H1 (cell line): ENCODE results near the gene PA2G4. TPM values are rescaled to one million over a fixed set of nuclear protein-coding genes. Genes with fewer than 3 reads are reported as not detected.

Source experiments
- CTCF ChIA-PET: fragments of 300-600 bp; sonication (Branson Sonifier 250); formaldehyde crosslinking; loops from one replicate; lab custom pipeline; 2021; ENCODE audit not compliant: partially characterized antibody; lab: Charles Lee
- POLR2A ChIA-PET: fragments of 300-600 bp; sonication (Branson Sonifier 250); formaldehyde crosslinking; loops from one replicate; lab custom pipeline; 2021; ENCODE audit warnings: inconsistent platforms; ENCODE audit not compliant: partially characterized antibody; lab: Charles Lee
- DNase-seq, 2 experiments: peaks; one replicate each; pipeline versions ENCODE4 v3.0.0 to v3.0.0-alpha.2; 2010 to 2022; ENCODE audit warnings: low spot score in 2 of 2, low read depth in 1 of 2, mixed read lengths in 1 of 2
- FAIRE-seq: peaks from 2 replicates; lab custom pipeline; 2011; peaks lifted over from hg19 to GRCh38; lab: Jason Lieb, UNC
- H2AFZ ChIP-seq: 2 replicates; pipeline ENCODE4 v1.8.1; 2012; ENCODE audit warnings: low read length, inconsistent platforms
- H2AK5ac ChIP-seq: 2 replicates; pipeline ENCODE4 v1.6.1; 2013; ENCODE audit warnings: low read depth, low read length
- H2BK120ac ChIP-seq: replicated peaks from 2 replicates; pipeline ENCODE3; 2013; ENCODE audit warnings: low read depth, low read length, inconsistent platforms
- H2BK12ac ChIP-seq: 2 replicates; pipeline ENCODE4 v1.6.1; 2013; ENCODE audit warnings: low read depth, low read length
- H2BK15ac ChIP-seq: 2 replicates; pipeline ENCODE4 v1.6.1; 2013; ENCODE audit warnings: low read length
- H2BK20ac ChIP-seq: 2 replicates; pipeline ENCODE4 v1.6.1; 2013; ENCODE audit warnings: low read length
- H2BK5ac ChIP-seq: 2 replicates; pipeline ENCODE4 v1.6.1; 2013; ENCODE audit warnings: low read depth, low read length
- H3K14ac ChIP-seq: 2 replicates; pipeline ENCODE4 v1.6.1; 2013; ENCODE audit warnings: inconsistent platforms; ENCODE audit not compliant: insufficient read length
- H3K18ac ChIP-seq: 2 replicates; pipeline ENCODE4 v1.6.1; 2013; ENCODE audit warnings: low read length; ENCODE audit errors: extremely low read depth
- H3K23ac ChIP-seq: 2 replicates; pipeline ENCODE4 v1.6.1; 2013; ENCODE audit warnings: inconsistent platforms; ENCODE audit not compliant: insufficient read length
- H3K23me2 ChIP-seq: 2 replicates; pipeline ENCODE4 v1.6.1; 2013; ENCODE audit warnings: low read depth, low read length
- H3K27ac ChIP-seq: 2 replicates; pipeline ENCODE4 v1.6.1; 2011; ENCODE audit warnings: low read depth, low read length, inconsistent platforms
- H3K27me3 ChIP-seq, 4 experiments: replicated peaks in 1 of 4; 1 replicate in 1 of 4; 2 replicates in 3 of 4; pipeline versions ENCODE4 v1.6.1 to v1.8.1; 2011 to 2013; ENCODE audit warnings: low read length in 3 of 4, mild to moderate bottlenecking in 3 of 4, inconsistent platforms in 2 of 4, mixed read lengths in 2 of 4, moderate library complexity in 1 of 4; ENCODE audit not compliant: control insufficient read depth in 3 of 4, insufficient read depth in 3 of 4; ENCODE audit errors: extremely low read depth in 1 of 4
- H3K36me3 ChIP-seq, 4 experiments: 2 replicates each; pipeline versions ENCODE4 v1.6.1 to v1.8.1; 2011 to 2013; ENCODE audit warnings: mild to moderate bottlenecking in 4 of 4, low read length in 3 of 4, moderate library complexity in 2 of 4, control low read depth in 1 of 4, inconsistent platforms in 1 of 4; ENCODE audit not compliant: insufficient read depth in 4 of 4, control insufficient read depth in 2 of 4
- H3K4ac ChIP-seq: replicated peaks from 2 replicates; pipeline ENCODE3; 2013; ENCODE audit warnings: low read length, low read depth, mixed read lengths, inconsistent platforms; ENCODE audit not compliant: insufficient read length
- H3K4me1 ChIP-seq, 4 experiments: replicated peaks in 1 of 4; 1 replicate in 1 of 4; 2 replicates in 3 of 4; pipeline versions ENCODE4 v1.6.1 to v1.8.1; 2011 to 2013; ENCODE audit warnings: low read length in 3 of 4, inconsistent platforms in 2 of 4, mixed read lengths in 1 of 4; ENCODE audit not compliant: insufficient read depth in 4 of 4, control insufficient read depth in 3 of 4
- H3K4me2 ChIP-seq, 2 experiments: 2 replicates each; pipeline versions ENCODE4 v1.6.1 to v1.8.1; 2011 to 2013; ENCODE audit warnings: low read depth in 2 of 2, low read length in 2 of 2, control low read depth in 1 of 2, inconsistent platforms in 1 of 2, mild to moderate bottlenecking in 1 of 2; ENCODE audit not compliant: insufficient read depth in 1 of 2
- H3K4me3 ChIP-seq, 4 experiments: fragments of 200-600, 300-600 bp in 1 of 4; sonication (generic), shearing (Covaris generic), sonication (Bioruptor Twin) in 1 of 4; 2 replicates each; pipeline versions ENCODE4 v1.5.1 to v1.8.1; 2011 to 2016; ENCODE audit warnings: low read length in 4 of 4, low read depth in 3 of 4, control low read depth in 2 of 4, inconsistent platforms in 2 of 4, mild to moderate bottlenecking in 2 of 4, mixed read lengths in 1 of 4, moderate library complexity in 1 of 4; ENCODE audit not compliant: insufficient read depth in 2 of 4; ENCODE audit errors: extremely low read depth in 1 of 4
- H3K56ac ChIP-seq: replicated peaks from 2 replicates; pipeline ENCODE3; 2013; ENCODE audit warnings: low read depth, mild to moderate bottlenecking, mixed read lengths, low read length, inconsistent platforms; ENCODE audit not compliant: insufficient read length
- H3K79me1 ChIP-seq: 2 replicates; pipeline ENCODE4 v1.6.1; 2013; ENCODE audit warnings: low read depth, low read length, control low read depth
- H3K79me2 ChIP-seq, 2 experiments: 2 replicates each; pipeline versions ENCODE4 v1.6.1 to v1.8.1; 2012 to 2013; ENCODE audit warnings: low read length in 2 of 2, mild to moderate bottlenecking in 2 of 2, inconsistent platforms in 1 of 2; ENCODE audit not compliant: insufficient read depth in 2 of 2, control insufficient read depth in 1 of 2
- H3K9ac ChIP-seq, 4 experiments: replicated peaks in 1 of 4; 1 replicate in 1 of 4; 2 replicates in 3 of 4; pipeline versions ENCODE4 v1.6.1 to v1.8.1; 2011 to 2013; ENCODE audit warnings: low read depth in 3 of 4, low read length in 3 of 4, control low read depth in 2 of 4, mild to moderate bottlenecking in 2 of 4, moderate library complexity in 2 of 4, inconsistent platforms in 1 of 4; ENCODE audit errors: extremely low read depth in 1 of 4
- H3K9me3 ChIP-seq, 2 experiments: 2 replicates each; pipeline versions ENCODE4 v1.6.1 to v1.8.1; 2012 to 2013; ENCODE audit warnings: mild to moderate bottlenecking in 2 of 2, moderate library complexity in 2 of 2, control low read depth in 1 of 2, inconsistent platforms in 1 of 2, low read depth in 1 of 2, low read length in 1 of 2, mixed read lengths in 1 of 2; ENCODE audit not compliant: insufficient read depth in 2 of 2
- H4K20me1 ChIP-seq, 2 experiments: replicated peaks in 1 of 2; 2 replicates each; pipeline versions ENCODE3 to v1.8.1; 2011 to 2013; ENCODE audit warnings: inconsistent platforms in 2 of 2, low read length in 2 of 2, mild to moderate bottlenecking in 1 of 2; ENCODE audit not compliant: insufficient read depth in 2 of 2, control insufficient read depth in 1 of 2
- H4K5ac ChIP-seq: 2 replicates; pipeline ENCODE4 v1.6.1; 2013; ENCODE audit warnings: low read length, low read depth, mixed read lengths, inconsistent platforms; ENCODE audit not compliant: insufficient read length
- H4K8ac ChIP-seq: 2 replicates; pipeline ENCODE4 v1.8.0; 2013; ENCODE audit warnings: mild to moderate bottlenecking, moderate library complexity, low read length, inconsistent platforms; ENCODE audit not compliant: insufficient read depth; ENCODE audit errors: extremely low read depth
- H4K91ac ChIP-seq: replicated peaks from 2 replicates; pipeline ENCODE3; 2013; ENCODE audit warnings: low read length, mixed read lengths, inconsistent platforms; ENCODE audit not compliant: insufficient read length
- ATF2 ChIP-seq: IDR thresholded peaks from 2 replicates; pipeline ENCODE4 v1.6.1; 2012; ENCODE audit warnings: low read length, inconsistent platforms
- E2F6 ChIP-seq: IDR thresholded peaks from 2 replicates; pipeline ENCODE4 v1.6.1; 2012; ENCODE audit warnings: inconsistent platforms
- MAFK ChIP-seq: IDR thresholded peaks from 2 replicates; pipeline ENCODE4 v1.6.1; 2012; ENCODE audit warnings: low read depth, mild to moderate bottlenecking, improper control_type of control experiment, low read length
- RFX5 ChIP-seq: IDR thresholded peaks from 2 replicates; pipeline ENCODE4 v1.6.1; 2011; ENCODE audit warnings: low read depth, low read length, improper control_type of control experiment, borderline replicate concordance
- SP1 ChIP-seq: IDR thresholded peaks from 2 replicates; pipeline ENCODE4 v1.6.1; 2011; ENCODE audit warnings: low read depth, low read length
- TBP ChIP-seq: IDR thresholded peaks from 2 replicates; pipeline ENCODE4 v1.6.1; 2011; ENCODE audit warnings: low read depth, low read length, improper control_type of control experiment
- WGBS, 2 experiments: shearing (Covaris generic) in 1 of 2; methylation state at CpG; one replicate each; pipeline versions ENCODE4 v1.1.6 to v1.1.7; 2013 to 2015; ENCODE audit warnings: low lambda C conversion rate in 2 of 2, mixed read lengths in 2 of 2, inconsistent platforms in 1 of 2, low coverage in 1 of 2, missing lambda C conversion rate in 1 of 2; ENCODE audit not compliant: insufficient replicate concordance in 2 of 2, insufficient coverage in 1 of 2, insufficient read length in 1 of 2; ENCODE audit errors: extremely low coverage in 1 of 2, missing lambda C conversion rate in 1 of 2; 5-methylcytosine and 5-hydroxymethylcytosine counted together
- polyA plus RNA-seq, 7 experiments: library from polyadenylated mRNA; depleted of rRNA in 3 of 7; stranded (reverse) in 5 of 7; unstranded in 2 of 7; fragments of >200 nt in 5 of 7; fragments of 200-250 nt in 2 of 7; gene quantifications; 1 replicate in 5 of 7; 2 replicates in 1 of 7; 4 replicates in 1 of 7; pipeline versions ENCODE4 v1.2.1 to v1.2.3, GENCODE V29; 2011 to 2013; ENCODE audit warnings: missing spikeins in 2 of 7, mixed read lengths in 2 of 7
- total RNA-seq: library from RNA; stranded (reverse); fragmentation: NEBNext Ultra II Directional; extraction: Animal tissue kit (Norgen Biotek cat#: 25700); gene quantifications from 2 replicates; pipeline ENCODE4 v1.2.1, GENCODE V29; 2021

Gene PA2G4
- total and polyA plus RNA-seq, 2 of the 8 experiments (the other 6 are each of a cell fraction or from before 2014, with no cell fraction given): 159 to 242 TPM

GRCh38 chr12:56071648-56072047 is 32.7 kb upstream of the PA2G4 start:
- H3K18ac ChIP-seq: no peak overlapping the region
- no peak overlapping the region for H2AK5ac ChIP-seq
- H4K20me1 ChIP-seq: no peaks in the 10 kb centered on the region
- H3K9ac ChIP-seq: no peak overlapping the region
- TF ChIP-seq RFX5: no peak
- no peak for TF ChIP-seq SP1
- TF ChIP-seq E2F6: no peak
- TF ChIP-seq TBP: no peak
- TF ChIP-seq MAFK: no peak
- no peak for TF ChIP-seq ATF2
- TF ChIP-seq, all 59 proteins: peak for 0
- Histone ChIP-seq H3K14ac (no peak overlapping the region), H4K91ac (no peak overlapping the region), H2BK12ac (no peak overlapping the region), H4K8ac (no peak overlapping the region), H3K27ac (no peak overlapping the region), H3K23ac (no peak overlapping the region), H3K4ac (no peak overlapping the region), H4K5ac (no peak overlapping the region), H2AFZ (no peak overlapping the region), H2BK20ac (no peak overlapping the region), H2BK5ac (no peak overlapping the region), H3K27me3 (no peaks in the 10 kb centered on the region), H3K4me3 (no peak overlapping the region), H3K23me2 (no peaks in the 10 kb centered on the region), H2BK15ac (no peak overlapping the region), H3K79me1 (no peaks in the 10 kb centered on the region), H3K56ac (no peak overlapping the region), H3K79me2 (no peaks in the 10 kb centered on the region), H2BK120ac (no peak overlapping the region), H3K9me3 (no peaks in the 10 kb centered on the region), H3K4me2 (no peak overlapping the region), H3K36me3 (no peaks in the 10 kb centered on the region), H3K4me1 (no peaks in the 10 kb centered on the region)
- POLR2A ChIA-PET: interaction anchor here (0.6 to 2.5 kb wide), 4 partner anchors 10 to 45 kb away, joined by 3 to 11 read pairs (median 3); no protein-coding TSS in a partner anchor
- WGBS, 2 experiments: 96% methylated on average over 4 of the region's 4 CpGs; no CpG with 5 or more reads in 1 of the 2 experiments
- no peak for FAIRE-seq
- CTCF ChIA-PET: interaction anchor here (0.6 kb wide), 2 partner anchors 9 to 50 kb away, joined by 3 read pairs; no protein-coding TSS in a partner anchor
- no peak for DNase-seq
